Thyroid gland (tissue), 4 donors: ENCODE data around the gene PITX3. TPM values are rescaled to one million over a fixed set of nuclear protein-coding genes. Genes with fewer than 3 reads are reported as not detected.

ENCODE experiments used
- DNase-seq, 2 donors: peaks; one replicate each; pipeline ENCODE4 v3.0.0-alpha.2; 2019
- H3K27ac ChIP-seq, 3 donors: fragments of 200-600 bp; sonication (generic); 1 replicate in 2 of 3; 2 replicates in 1 of 3; pipeline ENCODE4 v1.5.1; 2016 to 2019; ENCODE audit warnings: mild to moderate bottlenecking in 1 of 3, moderate library complexity in 1 of 3
- H3K27me3 ChIP-seq: fragments of 200-600 bp; sonication (generic); one replicate; pipeline ENCODE4 v1.5.1; 2019
- H3K36me3 ChIP-seq, 2 donors: fragments of 200-600 bp; sonication (generic); one replicate each; pipeline ENCODE4 v1.5.1; 2016 to 2019
- H3K4me1 ChIP-seq, 2 donors: fragments of 200-600 bp; sonication (generic); one replicate each; pipeline ENCODE4 v1.5.1; 2017 to 2019
- H3K4me3 ChIP-seq, 3 donors: fragments of 200-600 bp; sonication (generic); replicated peaks in 1 of 3; 1 replicate in 2 of 3; 2 replicates in 1 of 3; pipeline ENCODE4 v1.5.1; 2016; ENCODE audit warnings: mild to moderate bottlenecking in 1 of 3
- H3K9me3 ChIP-seq: fragments of 200-600 bp; sonication (generic); one replicate; pipeline ENCODE4 v1.5.1; 2017
- POLR2A ChIP-seq, 2 donors: fragments of 450-650 bp; IDR thresholded peaks; one replicate each; pipeline ENCODE4 v1.6.1; 2017; ENCODE audit warnings: antibody characterized with exemption in 2 of 2, mild to moderate bottlenecking in 2 of 2, moderate library complexity in 1 of 2
- WGBS, 2 donors: methylation state at CpG; one replicate each; pipeline ENCODE4 v1.1.5; 2017; 5-methylcytosine and 5-hydroxymethylcytosine counted together
- intact Hi-C: fragments of 100-400 bp; cut with DNase I; formaldehyde crosslinking; loops from one replicate; pipeline ENCODE4 v1.15.1; 2023
- total RNA-seq, 4 donors: library from RNA; depleted of rRNA; stranded (reverse); fragments of >200 nt; gene quantifications; one replicate each; pipeline ENCODE4 v1.2.3, GENCODE V29; 2016
- TF ChIP-seq, protein P1 (sequence below), 6 experiments: fragments of 200-600 bp in 3 of 6; fragments of 450-650 bp in 3 of 6; sonication (generic) in 3 of 6; IDR thresholded peaks; one replicate each; pipeline ENCODE4 v1.5.1; 2016 to 2019; ENCODE audit warnings: antibody characterized with exemption in 6 of 6, mild to moderate bottlenecking in 2 of 6, inconsistent platforms in 1 of 6, moderate library complexity in 1 of 6

Gene PITX3
- under 1 TPM in 1 of 4 donors, not detected in 3; 0.45 TPM for total RNA-seq

DNA sequence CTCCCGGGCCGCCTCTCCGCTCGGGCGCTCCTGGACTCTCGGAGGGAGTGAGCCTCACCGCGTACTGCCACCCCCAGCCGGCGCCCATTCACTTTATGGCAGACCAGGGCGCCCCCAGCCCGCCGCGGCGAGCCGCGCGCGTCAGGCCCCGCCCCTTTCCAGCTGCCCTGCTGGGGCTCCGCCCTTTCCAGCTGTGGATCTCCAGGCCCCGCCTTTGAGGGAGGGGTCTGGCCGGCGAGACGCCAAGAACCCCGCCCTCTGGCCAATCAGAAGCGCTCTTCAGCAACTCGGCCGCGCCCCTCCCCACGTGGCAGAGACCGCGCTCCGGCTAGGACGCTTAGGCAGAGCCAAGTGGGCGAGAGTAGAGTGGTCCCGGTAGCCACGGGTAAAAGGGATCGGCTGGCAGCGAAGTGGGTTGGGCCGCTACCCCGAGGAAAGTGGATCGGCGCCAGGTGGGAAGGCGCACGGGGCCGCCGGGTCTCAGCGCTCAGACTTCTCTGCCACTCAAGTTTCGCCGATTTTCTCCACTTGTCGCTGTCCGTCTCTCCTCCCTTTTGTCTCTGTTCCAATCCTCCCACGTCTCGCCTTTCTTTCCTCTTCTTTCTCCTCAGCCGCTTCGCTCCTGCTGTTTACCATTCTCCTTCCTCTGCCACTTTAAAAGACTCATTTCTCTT is at the start of gene PITX3:
PITX3 (minus strand) TSS at position 69 of the 674 bp plus-strand sequence. CDS start 9,432 bp downstream, outside the sequence.
- intact Hi-C loops: no loop called here
- TF ChIP-seq, protein P1, sequence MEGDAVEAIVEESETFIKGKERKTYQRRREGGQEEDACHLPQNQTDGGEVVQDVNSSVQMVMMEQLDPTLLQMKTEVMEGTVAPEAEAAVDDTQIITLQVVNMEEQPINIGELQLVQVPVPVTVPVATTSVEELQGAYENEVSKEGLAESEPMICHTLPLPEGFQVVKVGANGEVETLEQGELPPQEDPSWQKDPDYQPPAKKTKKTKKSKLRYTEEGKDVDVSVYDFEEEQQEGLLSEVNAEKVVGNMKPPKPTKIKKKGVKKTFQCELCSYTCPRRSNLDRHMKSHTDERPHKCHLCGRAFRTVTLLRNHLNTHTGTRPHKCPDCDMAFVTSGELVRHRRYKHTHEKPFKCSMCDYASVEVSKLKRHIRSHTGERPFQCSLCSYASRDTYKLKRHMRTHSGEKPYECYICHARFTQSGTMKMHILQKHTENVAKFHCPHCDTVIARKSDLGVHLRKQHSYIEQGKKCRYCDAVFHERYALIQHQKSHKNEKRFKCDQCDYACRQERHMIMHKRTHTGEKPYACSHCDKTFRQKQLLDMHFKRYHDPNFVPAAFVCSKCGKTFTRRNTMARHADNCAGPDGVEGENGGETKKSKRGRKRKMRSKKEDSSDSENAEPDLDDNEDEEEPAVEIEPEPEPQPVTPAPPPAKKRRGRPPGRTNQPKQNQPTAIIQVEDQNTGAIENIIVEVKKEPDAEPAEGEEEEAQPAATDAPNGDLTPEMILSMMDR (IDR thresholded peaks at IDR 0.05): no peak
- peak in 1 of 2 donors; percentile 17 for TF ChIP-seq POLR2A (IDR thresholded peaks at IDR 0.05)
- Histone ChIP-seq H3K4me3 (peak within 1 kb of the TSS; percentile 0 to 57 (median 34)), H3K27ac (no peak within 1 kb of the TSS), H3K27me3 (no peaks in the 10 kb centered on the region), H3K9me3 (no peaks in the 10 kb centered on the region), H3K4me1 (peaks cover 14 to 25% of the 10 kb centered on the region in 2 donors), H3K36me3 (no peaks in the 10 kb centered on the region)
- DNase-seq: peak; percentile 82 to 87
- WGBS, 2 donors: 3% methylated on average over 29 to 35 of the region's 57 CpGs

DNA sequence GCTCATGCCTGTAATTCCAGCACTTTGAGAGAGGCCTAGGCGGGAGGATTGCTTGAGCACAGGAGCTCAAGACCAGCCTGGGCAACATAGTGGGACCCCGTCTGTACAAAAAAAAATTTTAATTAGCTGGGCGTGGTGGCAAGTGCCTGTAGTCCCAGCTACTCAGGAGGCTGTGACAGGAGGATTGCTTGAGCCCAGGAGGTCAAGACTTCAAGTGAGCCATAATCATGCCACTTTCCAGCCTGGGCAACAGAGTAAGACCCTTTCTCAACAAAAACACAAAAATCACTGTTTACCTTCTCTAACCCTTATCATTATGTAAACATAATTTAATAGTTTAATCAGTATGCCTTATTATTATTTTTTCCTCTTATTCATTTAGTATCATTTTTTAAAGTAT is 48.5 kb upstream of the PITX3 start:
- Histone ChIP-seq H3K4me1 (peaks cover 0 to 4% of the 10 kb centered on the region in 2 donors), H3K36me3 (no peaks in the 10 kb centered on the region), H3K27me3 (no peaks in the 10 kb centered on the region), H3K27ac (no peak overlapping the region), H3K9me3 (no peaks in the 10 kb centered on the region), H3K4me3 (no peak overlapping the region)
- WGBS, 2 donors: 91 to 96% methylated on average over 3 of the region's 3 CpGs
- DNase-seq: no peak
- intact Hi-C loops: no loop called here
- TF ChIP-seq, protein P1 (IDR thresholded peaks at IDR 0.05): no peak
- no peak for TF ChIP-seq POLR2A (IDR thresholded peaks at IDR 0.05)

DNA sequence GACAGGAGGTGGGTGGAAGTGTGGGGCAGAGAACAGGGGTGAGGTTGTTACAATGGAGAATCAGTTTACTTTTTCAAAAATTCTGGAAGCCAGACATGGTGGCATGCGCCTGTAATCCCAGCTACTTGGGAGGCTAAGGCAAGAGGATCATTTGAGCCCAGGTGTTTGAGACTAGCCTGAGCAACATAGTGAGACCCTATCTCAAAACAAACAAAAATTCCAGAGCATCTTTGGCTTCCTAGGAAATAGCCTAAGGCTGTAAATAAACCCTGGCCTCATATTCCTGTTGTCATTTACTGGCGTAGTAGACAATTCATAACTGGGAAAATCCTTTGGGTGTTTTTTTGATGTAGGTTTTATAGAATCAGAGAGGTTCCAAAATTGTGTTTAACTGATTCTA is 48.0 kb upstream of the PITX3 start:
- peaks cover 0 to 4% of the 10 kb centered on the region in 2 donors for H3K4me1 ChIP-seq
- DNase-seq: no peak
- no peaks in the 10 kb centered on the region for H3K27me3 ChIP-seq
- H3K4me3 ChIP-seq: no peak overlapping the region
- WGBS, 2 donors: 95 to 100% methylated on average over 2 of the region's 2 CpGs
- no peak for TF ChIP-seq POLR2A (IDR thresholded peaks at IDR 0.05)
- TF ChIP-seq, protein P1 (IDR thresholded peaks at IDR 0.05): no peak
- no peaks in the 10 kb centered on the region for H3K9me3 ChIP-seq
- no peak overlapping the region for H3K27ac ChIP-seq
- H3K36me3 ChIP-seq: no peaks in the 10 kb centered on the region
- intact Hi-C loops: no loop called here

DNA sequence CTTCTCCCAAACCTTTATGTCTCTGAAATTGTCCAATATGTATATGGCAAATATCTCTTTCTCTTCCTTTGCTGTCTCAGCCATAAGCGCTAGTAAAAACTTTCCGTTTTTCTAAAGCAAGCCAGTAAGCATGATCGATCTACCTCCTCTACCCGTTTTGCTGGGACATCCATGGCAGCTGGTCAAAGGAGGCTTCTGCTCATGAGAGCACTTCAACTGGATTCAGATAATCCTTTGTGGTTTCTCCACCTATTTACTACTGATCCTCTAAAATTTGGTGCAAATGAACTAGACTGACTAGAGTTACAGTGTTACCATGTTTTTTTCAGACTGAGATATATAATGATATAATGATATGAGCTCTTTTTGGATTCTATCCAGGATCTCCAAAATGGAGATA is 46.7 kb upstream of the PITX3 start:
- intact Hi-C loops: no loop called here
- Histone ChIP-seq H3K4me3 (no peak overlapping the region), H3K9me3 (no peaks in the 10 kb centered on the region), H3K36me3 (no peaks in the 10 kb centered on the region), H3K4me1 (peaks cover 0 to 10% of the 10 kb centered on the region in 2 donors), H3K27ac (no peak overlapping the region), H3K27me3 (no peaks in the 10 kb centered on the region)
- DNase-seq: no peak
- 94 to 95% methylated on average over 4 of the region's 4 CpGs for WGBS, 2 donors
- no peak for TF ChIP-seq POLR2A (IDR thresholded peaks at IDR 0.05)
- TF ChIP-seq, protein P1 (IDR thresholded peaks at IDR 0.05): no peak

DNA sequence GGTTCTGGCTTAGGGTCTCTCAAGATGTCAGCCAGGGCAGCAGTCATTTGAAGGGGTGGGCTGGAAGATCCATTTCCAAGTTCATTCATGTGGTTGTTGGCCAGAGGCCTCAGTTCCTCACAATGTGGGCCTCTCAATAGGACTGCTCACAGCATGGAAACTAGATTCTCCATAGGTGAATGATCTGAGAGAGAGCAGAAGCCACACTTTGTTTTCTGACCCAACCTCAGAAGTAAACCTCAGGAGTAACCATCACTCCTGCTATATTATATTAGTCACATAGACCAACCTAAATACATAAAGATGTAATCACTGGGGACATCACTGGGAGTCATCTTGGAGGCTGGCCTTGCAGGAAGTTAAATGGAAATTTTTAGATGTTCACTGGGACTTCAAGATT is 46.2 kb upstream of the PITX3 start:
- TF ChIP-seq, protein P1 (IDR thresholded peaks at IDR 0.05): no peak
- TF ChIP-seq POLR2A (IDR thresholded peaks at IDR 0.05): no peak
- H3K36me3 ChIP-seq: no peaks in the 10 kb centered on the region
- H3K4me1 ChIP-seq: peaks cover 0 to 10% of the 10 kb centered on the region in 2 donors

More for the DNA sequence above, 46.2 kb upstream of the PITX3 start:
- no peaks in the 10 kb centered on the region for H3K9me3 ChIP-seq
- DNase-seq: no peak
- no peak overlapping the region for H3K27ac ChIP-seq
- H3K4me3 ChIP-seq: no peak overlapping the region
- intact Hi-C loops: no loop called here
- no peaks in the 10 kb centered on the region for H3K27me3 ChIP-seq
